ENCODE data around the gene BMPR1A. TPM values are rescaled to one million over a fixed set of nuclear protein-coding genes. Genes with fewer than 3 reads are reported as not detected.
A peak's percentile ranks its signal among the peaks of the same experiment; 100 is the strongest.

BMPR1A gene
- total RNA-seq, 1 experiment from 2014 or later, result 104 TPM

GRCh38 chr10:86942441-86943315, 186.3 kb downstream of the BMPR1A start:
- no peaks in the 10 kb centered on the region for H3K9me3 Mint-ChIP-seq
- ATAC-seq, result peak; percentile 1
- no peaks in the 10 kb centered on the region; the same call in 1 of the 2 replicates for H3K27me3 Mint-ChIP-seq (ENCODE audit: low read depth)
- POLR2A ChIA-PET, result interaction anchor here (0.6 to 1.2 kb wide), 3 partner anchors 13 to 134 kb away, joined by 3 to 4 read pairs (median 3); no protein-coding TSS in a partner anchor
- H3K4me1 Mint-ChIP-seq, result peaks cover 20% of the 10 kb centered on the region
- peak; percentile 30 for DNase-seq (ENCODE audit: low spot score)
- H3K36me3 Mint-ChIP-seq, result no peaks in the 10 kb centered on the region
- no peak overlapping the region for H3K27ac Mint-ChIP-seq
- no peak overlapping the region for H3K4me3 Mint-ChIP-seq
- CTCF ChIA-PET, result interaction anchor here (0.6 to 13.1 kb wide), 5 partner anchors 12 to 301 kb away, joined by 3 to 462 read pairs (median 5); partner anchors contain the start of genes ADIRF and SNCG
- TF ChIP-seq SP1 (CRISPR knock-in tag; conservative IDR thresholded peaks at IDR 0.05) (0 out of 2 replicates have a peak, but pooled peaks have one; percentile 25), FOXP1 (CRISPR knock-in tag; IDR thresholded peaks at IDR 0.05; ENCODE audit: borderline replicate concordance) (peak; percentile 28; the same call in 1 of the 2 replicates), ZNF532 (CRISPR knock-in tag; IDR thresholded peaks at IDR 0.05; ENCODE audit: borderline replicate concordance) (no peak)

GRCh38 chr10:86943316-86944030, 187.1 kb downstream of the BMPR1A start:
- Mint-ChIP-seq H3K4me3 (no peak overlapping the region), H3K27me3 (ENCODE audit: low read depth) (no peaks in the 10 kb centered on the region; the same call in 1 of the 2 replicates), H3K27ac (no peak overlapping the region), H3K36me3 (no peaks in the 10 kb centered on the region), H3K4me1 (peaks cover 20% of the 10 kb centered on the region), H3K9me3 (peaks cover 5% of the 10 kb centered on the region)
- POLR2A ChIA-PET, result interaction anchor here (0.6 to 1.2 kb wide), 3 partner anchors 13 to 133 kb away, joined by 3 to 4 read pairs (median 3); no protein-coding TSS in a partner anchor
- no peak for TF ChIP-seq FOXP1 (CRISPR knock-in tag; IDR thresholded peaks at IDR 0.05; ENCODE audit: borderline replicate concordance)
- no peak for TF ChIP-seq TCF7 (CRISPR knock-in tag; IDR thresholded peaks at IDR 0.05; ENCODE audit: low read depth)
- TF ChIP-seq GRHL2 (CRISPR knock-in tag; IDR thresholded peaks at IDR 0.05; ENCODE audit: insufficient replicate concordance, severe bottlenecking), result no peak
- TF ChIP-seq E2F5 (CRISPR knock-in tag; IDR thresholded peaks at IDR 0.05), result no peak
- CTCF ChIA-PET, result interaction anchor here (0.6 to 13.1 kb wide), 3 partner anchors 12 to 302 kb away, joined by 3 to 462 read pairs (median 23); partner anchors contain the start of genes ADIRF and SNCG
- DNase-seq (ENCODE audit: low spot score) (peak; percentile 10), ATAC-seq (no peak)

- CTCF ChIA-PET, result interaction anchor here (2.9 to 13.1 kb wide), 2 partner anchors 11 to 21 kb away, joined by 23 to 462 read pairs; partner anchors contain the start of genes ADIRF and SNCG
Observed at GRCh38 chr10:86944031-86944419, 187.6 kb downstream of the BMPR1A start.

More at GRCh38 chr10:86944031-86944419, 187.6 kb downstream of the BMPR1A start:
- Mint-ChIP-seq H3K4me3 (no peak overlapping the region), H3K27ac (no peak overlapping the region), H3K9me3 (peaks cover 5% of the 10 kb centered on the region), H3K36me3 (no peaks in the 10 kb centered on the region), H3K4me1 (peaks cover 20% of the 10 kb centered on the region), H3K27me3 (ENCODE audit: low read depth) (no peaks in the 10 kb centered on the region; the same call in 1 of the 2 replicates)
- POLR2A ChIA-PET, result interaction anchor here (1.2 kb wide), 1 partner anchor 12 kb away, joined by 3 read pairs; no protein-coding TSS in a partner anchor
- DNase-seq (ENCODE audit: low spot score) (peak; percentile 5), ATAC-seq (no peak)
- TF ChIP-seq CREM (CRISPR knock-in tag; IDR thresholded peaks at IDR 0.05) (no peak), SMAD3 (CRISPR knock-in tag; IDR thresholded peaks at IDR 0.05; ENCODE audit: borderline replicate concordance) (no peak), SP1 (CRISPR knock-in tag; conservative IDR thresholded peaks at IDR 0.05) (no peak), ZSCAN18 (CRISPR knock-in tag; IDR thresholded peaks at IDR 0.05) (no peak), MXD4 (CRISPR knock-in tag; IDR thresholded peaks at IDR 0.05; ENCODE audit: borderline replicate concordance) (no peak), GRHL2 (CRISPR knock-in tag; IDR thresholded peaks at IDR 0.05; ENCODE audit: insufficient replicate concordance, severe bottlenecking) (no peak), USF2 (CRISPR knock-in tag; IDR thresholded peaks at IDR 0.05) (no peak), FOXP4 (CRISPR knock-in tag; IDR thresholded peaks at IDR 0.05) (no peak)
